HepG2 (cell line): ENCODE results near the gene ARL16. TPM values are rescaled to one million over a fixed set of nuclear protein-coding genes. Genes with fewer than 3 reads are reported as not detected.
A peak's percentile ranks its signal among the peaks of the same experiment; 100 is the strongest.

Source experiments
- ATAC-seq: fragments of 200-7000 bp; cut with Tn5 transposase; 3 replicates; pipeline ENCODE4 v1.9.1; 2020; ENCODE audit warnings: mild to moderate bottlenecking, moderate library complexity
- BruUV-seq: library from RNA; stranded (reverse); fragments of 400-500 nt; replicated peaks from 2 replicates; lab custom pipeline; 2021; lab: Mats Ljungman, UMichigan
- CTCF ChIA-PET: fragments of 300-600 bp; formaldehyde crosslinking; extraction: SDS; loops from one replicate; lab custom pipeline; 2021; ENCODE audit warnings: low total read pairs, inconsistent platforms, low intra/inter-chr PET ratio; lab: Yijun Ruan, JAX
- POLR2A ChIA-PET: fragments of 350-600 bp; sonication (Branson Sonifier 250); formaldehyde crosslinking; loops from one replicate; lab custom pipeline; 2020; ENCODE audit warnings: antibody characterized with exemption, inconsistent platforms; lab: Yijun Ruan, JAX
- DNase-seq: peaks from one replicate; pipeline ENCODE4 v3.0.0-alpha.2; 2015; ENCODE audit warnings: low spot score
- FAIRE-seq: peaks from 3 replicates; lab custom pipeline; 2011; peaks lifted over from hg19 to GRCh38; lab: Jason Lieb, UNC
- H2AFZ ChIP-seq: one replicate; pipeline ENCODE4 v1.6.1; 2011; ENCODE audit warnings: low read length, inconsistent platforms
- H3K27ac ChIP-seq: fragments of 300-600 bp; 3 replicates; pipeline ENCODE4 v1.8.0; 2011; ENCODE audit warnings: mixed run types, mild to moderate bottlenecking, mixed read lengths, low read length, inconsistent platforms; ENCODE audit not compliant: insufficient read depth; ENCODE audit errors: extremely low read length
- H3K27me3 ChIP-seq, 2 experiments: fragments of 200-600 bp in 1 of 2; 2 replicates in 1 of 2; 3 replicates in 1 of 2; pipeline versions ENCODE4 v1.6.0 to v1.8.0; 2011; ENCODE audit warnings: low read length in 2 of 2, mild to moderate bottlenecking in 2 of 2, moderate library complexity in 2 of 2, inconsistent platforms in 1 of 2; ENCODE audit not compliant: insufficient read depth in 2 of 2, control insufficient read depth in 1 of 2
- H3K36me3 ChIP-seq, 2 experiments: fragments of 200-600 bp in 1 of 2; replicated peaks in 1 of 2; 2 replicates in 1 of 2; 3 replicates in 1 of 2; pipeline versions ENCODE4 v1.5.1 to v1.8.0; 2011; ENCODE audit warnings: low read length in 2 of 2, inconsistent platforms in 1 of 2; ENCODE audit not compliant: insufficient read depth in 2 of 2, control insufficient read depth in 1 of 2
- H3K4me1 ChIP-seq: 2 replicates; pipeline ENCODE4 v1.5.1; 2012; ENCODE audit warnings: low read length, inconsistent platforms; ENCODE audit not compliant: insufficient read depth
- H3K4me2 ChIP-seq: 2 replicates; pipeline ENCODE4 v1.6.0; 2011; ENCODE audit warnings: low read depth, low read length, inconsistent platforms
- H3K4me3 ChIP-seq, 3 experiments: fragments of 200-600 bp in 1 of 3; sonication (generic), shearing (Covaris generic) in 1 of 3; replicated peaks in 1 of 3; 2 replicates each; pipeline ENCODE4 v1.5.1; 2011 to 2016; ENCODE audit warnings: low read length in 3 of 3, inconsistent platforms in 2 of 3, low read depth in 2 of 3, mild to moderate bottlenecking in 2 of 3, control low read depth in 1 of 3, mixed read lengths in 1 of 3; ENCODE audit not compliant: insufficient read depth in 1 of 3
- H3K79me2 ChIP-seq: one replicate; pipeline ENCODE4 v1.6.1; 2011; ENCODE audit warnings: low read length, inconsistent platforms; ENCODE audit not compliant: insufficient read depth
- H3K9ac ChIP-seq: 2 replicates; pipeline ENCODE4 v1.6.0; 2011; ENCODE audit warnings: mild to moderate bottlenecking, low read depth, low read length, inconsistent platforms; ENCODE audit not compliant: insufficient read depth
- H3K9me3 ChIP-seq: 2 replicates; pipeline ENCODE4 v1.5.1; 2012; ENCODE audit warnings: mild to moderate bottlenecking, low read length
- H4K20me1 ChIP-seq: 2 replicates; pipeline ENCODE4 v1.6.0; 2011; ENCODE audit warnings: inconsistent platforms, mild to moderate bottlenecking, low read length, moderate library complexity; ENCODE audit not compliant: insufficient read depth
- HES4 ChIP-seq: sonication (generic); formaldehyde crosslinking; IDR thresholded peaks from 2 replicates; pipeline ENCODE4 v1.9.0; 2021; ENCODE audit warnings: mild to moderate bottlenecking, missing genetic modification reagents, borderline replicate concordance
- RBFOX2 ChIP-seq: fragments of 200-400 bp; formaldehyde crosslinking; IDR thresholded peaks from 2 replicates; pipeline ENCODE4 v1.6.1; 2017; ENCODE audit warnings: low read depth, mild to moderate bottlenecking, low read length
- WGBS: methylation state at CpG from one replicate; pipeline ENCODE4 v1.1.6; 2017; ENCODE audit warnings: low lambda C conversion rate; 5-methylcytosine and 5-hydroxymethylcytosine counted together
- in situ Hi-C: cut with HindIII; loops from 2 replicates; pipeline ENCODE4 v1.10.0; 2017; ENCODE audit warnings: low pct_unique_long_range_greater_than_20kb; ENCODE audit not compliant: extremely low pct_ligation_motif_present
- intact Hi-C: fragments of 100-400 bp; cut with micrococcal nuclease; formaldehyde crosslinking; loops from one replicate; pipeline ENCODE4 v1.10.0; 2022; ENCODE audit not compliant: unreplicated experiment
- polyA plus RNA-seq, 8 experiments: library from polyadenylated mRNA; depleted of rRNA in 3 of 8; stranded (reverse) in 7 of 8; unstranded in 1 of 8; fragments of >200 nt; fragmentation: Illumina TruSeq in 4 of 8; extraction: Trizol in 4 of 8; gene quantifications; 2 replicates each; pipeline versions ENCODE4 v1.2.1 to v1.2.3, GENCODE V29; 2011 to 2016; ENCODE audit warnings: low read depth in 4 of 8, missing spikeins in 1 of 8, mixed read lengths in 1 of 8; ENCODE audit not compliant: insufficient read depth in 1 of 8
- total RNA-seq, 5 experiments: library from RNA; depleted of rRNA; stranded (reverse); fragments of >200 nt; fragmentation: Illumina TruSeq; extraction: Trizol; gene quantifications; 2 replicates each; pipeline ENCODE4 v1.2.3, GENCODE V29; 2016; ENCODE audit warnings: low read depth in 1 of 5
- TF ChIP-seq, protein P1 (sequence below): sonication (generic); formaldehyde crosslinking; IDR thresholded peaks from 2 replicates; pipeline ENCODE4 v1.8.1; 2023; ENCODE audit warnings: mild to moderate bottlenecking, missing genetic modification reagents

ARL16 gene
- total and polyA plus RNA-seq, 2 of the 13 experiments (the other 11 are each of a cell fraction or from before 2014, with no cell fraction given), result 20.8 to 30.8 TPM

DNA sequence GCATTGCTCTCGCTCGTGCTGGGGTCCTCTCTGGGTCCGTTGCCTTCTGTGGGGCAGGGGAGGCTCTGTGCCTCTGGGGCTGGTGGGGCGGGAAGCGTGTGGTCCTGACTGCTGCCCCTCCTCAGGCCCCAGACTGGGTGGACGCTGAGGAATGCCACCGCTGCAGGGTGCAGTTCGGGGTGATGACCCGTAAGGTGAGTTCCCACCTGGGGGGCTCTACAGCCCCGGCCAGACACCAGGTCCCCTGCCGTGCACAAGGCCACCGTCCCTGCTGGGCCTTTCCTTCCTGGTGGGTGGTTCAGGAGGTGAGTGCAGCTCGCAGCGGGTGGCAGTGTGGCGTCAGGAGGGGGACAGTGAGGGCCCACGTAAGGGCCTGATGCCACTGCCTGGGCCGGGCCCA lies 7.0 kb upstream of the ARL16 start:
- Histone ChIP-seq H3K4me3 (no peak overlapping the region), H3K27ac (no peak overlapping the region), H3K79me2 (peaks cover 5% of the 10 kb centered on the region), H3K4me1 (peaks cover 4% of the 10 kb centered on the region), H3K9ac (no peak overlapping the region), H3K27me3 (no peaks in the 10 kb centered on the region; a peak in 1 of 5 replicates), H3K36me3 (peaks cover 75 to 97% of the 10 kb centered on the region in 2 experiments), H4K20me1 (no peaks in the 10 kb centered on the region), H3K4me2 (no peak overlapping the region), H3K9me3 (no peaks in the 10 kb centered on the region), H2AFZ (no peak overlapping the region)
- ATAC-seq (no peak), FAIRE-seq (no peak), DNase-seq (no peak)
- in situ Hi-C loops, result no loop called here
- ChIA-PET POLR2A (no interaction called here), CTCF (no interaction called here)
- intact Hi-C loops, result no loop called here
- TF ChIP-seq RBFOX2 (peak; percentile 14; the same call in 1 of the 2 replicates), HES4 (CRISPR knock-in tag) (no peak)
- BruUV-seq, result no TSS peak
- 96% methylated on average over 17 of the region's 17 CpGs for WGBS

DNA sequence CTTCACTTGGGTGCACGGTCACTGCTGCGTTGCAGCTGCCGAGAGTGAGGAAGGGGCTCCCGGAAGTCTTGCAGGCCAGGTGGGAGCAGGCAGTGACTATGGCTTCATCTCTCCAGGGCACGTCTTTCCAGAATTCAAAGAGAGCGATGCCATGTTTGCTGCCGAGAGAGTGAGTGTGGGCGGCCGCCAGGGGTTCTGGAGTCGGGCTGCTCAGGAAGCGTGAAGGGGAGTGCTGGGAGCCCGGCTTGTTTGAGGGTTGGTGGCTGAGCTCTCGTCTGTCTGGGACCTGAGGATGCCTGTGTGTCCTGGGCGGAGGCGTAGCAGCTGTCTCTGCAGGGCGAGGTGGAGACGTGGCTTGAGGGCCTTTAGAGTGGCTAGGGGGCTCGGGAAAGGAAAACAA lies 6.5 kb upstream of the ARL16 start:
- ATAC-seq, result no peak
- intact Hi-C loops (no loop called here), in situ Hi-C loops (no loop called here)
- no peak overlapping the region for H2AFZ ChIP-seq
- no peaks in the 10 kb centered on the region; a peak in 1 of 5 replicates for H3K27me3 ChIP-seq
- H3K27ac ChIP-seq, result no peak overlapping the region
- H3K79me2 ChIP-seq, result peaks cover 10% of the 10 kb centered on the region
- no TSS peak for BruUV-seq
- no peak overlapping the region for H3K9ac ChIP-seq
- peaks cover 71 to 93% of the 10 kb centered on the region in 2 experiments; a peak in 4 of 5 replicates for H3K36me3 ChIP-seq
- WGBS, result 97% methylated on average over 18 of the region's 18 CpGs
- no peak overlapping the region for H3K4me2 ChIP-seq
- POLR2A ChIA-PET, result no interaction called here
- no peaks in the 10 kb centered on the region for H4K20me1 ChIP-seq
- H3K9me3 ChIP-seq, result no peaks in the 10 kb centered on the region
- peaks cover 9% of the 10 kb centered on the region for H3K4me1 ChIP-seq
- CTCF ChIA-PET, result no interaction called here
- no peak for DNase-seq
- FAIRE-seq, result no peak
- TF ChIP-seq, protein P1, sequence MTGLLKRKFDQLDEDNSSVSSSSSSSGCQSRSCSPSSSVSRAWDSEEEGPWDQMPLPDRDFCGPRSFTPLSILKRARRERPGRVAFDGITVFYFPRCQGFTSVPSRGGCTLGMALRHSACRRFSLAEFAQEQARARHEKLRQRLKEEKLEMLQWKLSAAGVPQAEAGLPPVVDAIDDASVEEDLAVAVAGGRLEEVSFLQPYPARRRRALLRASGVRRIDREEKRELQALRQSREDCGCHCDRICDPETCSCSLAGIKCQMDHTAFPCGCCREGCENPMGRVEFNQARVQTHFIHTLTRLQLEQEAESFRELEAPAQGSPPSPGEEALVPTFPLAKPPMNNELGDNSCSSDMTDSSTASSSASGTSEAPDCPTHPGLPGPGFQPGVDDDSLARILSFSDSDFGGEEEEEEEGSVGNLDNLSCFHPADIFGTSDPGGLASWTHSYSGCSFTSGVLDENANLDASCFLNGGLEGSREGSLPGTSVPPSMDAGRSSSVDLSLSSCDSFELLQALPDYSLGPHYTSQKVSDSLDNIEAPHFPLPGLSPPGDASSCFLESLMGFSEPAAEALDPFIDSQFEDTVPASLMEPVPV (CRISPR knock-in tag), result no peak
- TF ChIP-seq RBFOX2, result peak; percentile 12; the same call in 1 of the 2 replicates
- no peak overlapping the region for H3K4me3 ChIP-seq
